HG03521 (cell line): ENCODE results near the gene COX20.
"Not testable (repeated sequence)": the region's sequence is repeated elsewhere in the genome, so short reads cannot be mapped to it uniquely, and the experiment has no call there.

Experiments
- ATAC-seq: cut with Tn5 transposase; IDR thresholded peaks from one replicate; pipeline ENCODE4 v1.9.1; 2021; ENCODE audit warnings: mild to moderate bottlenecking, moderate library complexity; ENCODE audit not compliant: unreplicated experiment

COX20 gene

GRCh38 chr1:244821134-244821533 lies 14.3 kb upstream of the COX20 start:
- ATAC-seq, result no peak

- no peak for ATAC-seq
Observed at GRCh38 chr1:244822878-244823277, 12.6 kb upstream of the COX20 start.

GRCh38 chr1:244826712-244827111 lies 8.7 kb upstream of the COX20 start:
- no peak for ATAC-seq

- no peak for ATAC-seq
Observed at GRCh38 chr1:244830639-244831038, 4.8 kb upstream of the COX20 start.

DNA sequence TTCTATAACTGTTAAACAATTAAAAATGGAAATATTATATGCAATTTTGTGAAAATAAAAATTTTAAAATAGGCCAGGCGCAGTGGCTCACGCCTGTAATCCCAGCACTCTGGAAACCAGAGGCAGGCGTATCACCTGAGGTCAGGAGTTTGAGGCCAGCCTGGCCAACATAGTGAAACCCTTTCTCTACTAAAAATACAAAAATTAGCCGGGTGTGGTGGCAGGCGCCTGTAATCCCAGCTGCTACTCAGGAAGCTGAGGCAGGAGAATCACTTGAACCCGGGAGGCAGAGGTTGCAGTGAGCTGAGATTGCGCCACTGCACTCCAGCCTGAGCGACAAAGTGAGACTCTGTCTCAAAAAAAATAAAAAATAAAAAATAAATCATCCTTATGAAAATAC lies 2.2 kb upstream of the COX20 start:
- ATAC-seq, result not testable (repeated sequence)

GRCh38 chr1:244833734-244834542 lies 1.5 kb upstream of the COX20 start:
- no peak for ATAC-seq

DNA sequence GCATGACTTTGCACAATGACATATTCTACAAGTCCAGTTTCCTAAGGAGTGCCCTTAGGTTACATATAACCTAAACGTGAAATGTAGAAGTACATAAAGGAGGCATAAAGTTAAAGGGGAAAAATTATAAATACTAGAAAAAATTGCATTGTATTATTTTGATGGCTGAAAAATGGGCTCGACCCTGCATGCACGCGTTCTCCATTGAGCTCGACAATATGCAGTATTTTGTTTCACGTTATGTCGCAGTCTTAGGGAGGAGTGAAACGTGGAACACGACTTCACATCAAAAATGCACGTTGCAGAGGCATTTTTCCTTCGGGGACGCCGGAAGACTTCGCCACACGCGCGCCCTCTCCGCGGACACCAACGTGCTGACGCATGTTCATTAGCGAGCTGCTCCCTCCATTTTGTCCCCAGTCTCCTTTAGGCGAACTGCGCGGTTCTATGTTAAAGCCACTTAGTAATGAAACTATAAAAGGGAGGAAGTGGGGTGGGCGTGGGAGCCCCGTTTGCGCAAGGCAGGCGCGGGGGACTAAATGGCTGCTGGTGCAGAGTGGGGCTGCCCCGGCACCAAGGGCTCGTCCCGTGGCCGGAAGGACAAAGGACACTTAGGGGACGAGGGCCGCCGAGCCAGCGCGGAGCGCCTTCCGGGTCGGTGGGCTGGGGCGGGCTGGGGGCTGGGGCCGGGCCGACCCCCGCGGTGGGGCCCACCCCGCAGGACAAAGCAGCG lies 749 bp upstream of the COX20 start:
- peak; percentile 67 for ATAC-seq

- no peak for ATAC-seq
Observed at GRCh38 chr1:244836135-244836521, 670 bp downstream of the COX20 start.

DNA sequence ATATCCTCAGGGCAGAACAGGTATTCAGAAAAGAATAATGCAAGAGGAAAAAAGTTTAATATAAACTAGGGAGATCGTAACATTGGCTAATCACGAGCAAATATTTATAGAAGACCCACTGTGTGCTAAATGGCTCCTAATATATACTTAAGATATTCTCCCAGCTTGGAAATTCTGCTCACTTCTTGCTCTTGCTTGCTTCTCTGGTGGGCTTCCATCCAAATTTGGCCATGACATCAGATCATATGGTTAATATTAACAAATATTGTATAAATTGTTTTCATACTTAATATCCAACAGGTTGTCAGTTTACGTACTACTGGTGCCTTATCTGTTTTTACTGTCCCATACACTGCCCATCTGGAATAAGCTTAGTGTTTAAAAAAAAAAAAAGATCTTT lies 1.1 kb downstream of the COX20 start:
- ATAC-seq, result no peak

GRCh38 chr1:244837597-244838258 lies 2.3 kb downstream of the COX20 start:
- ATAC-seq, result no peak

- ATAC-seq, result no peak
Observed at GRCh38 chr1:244839656-244840055, 4.2 kb downstream of the COX20 start.

DNA sequence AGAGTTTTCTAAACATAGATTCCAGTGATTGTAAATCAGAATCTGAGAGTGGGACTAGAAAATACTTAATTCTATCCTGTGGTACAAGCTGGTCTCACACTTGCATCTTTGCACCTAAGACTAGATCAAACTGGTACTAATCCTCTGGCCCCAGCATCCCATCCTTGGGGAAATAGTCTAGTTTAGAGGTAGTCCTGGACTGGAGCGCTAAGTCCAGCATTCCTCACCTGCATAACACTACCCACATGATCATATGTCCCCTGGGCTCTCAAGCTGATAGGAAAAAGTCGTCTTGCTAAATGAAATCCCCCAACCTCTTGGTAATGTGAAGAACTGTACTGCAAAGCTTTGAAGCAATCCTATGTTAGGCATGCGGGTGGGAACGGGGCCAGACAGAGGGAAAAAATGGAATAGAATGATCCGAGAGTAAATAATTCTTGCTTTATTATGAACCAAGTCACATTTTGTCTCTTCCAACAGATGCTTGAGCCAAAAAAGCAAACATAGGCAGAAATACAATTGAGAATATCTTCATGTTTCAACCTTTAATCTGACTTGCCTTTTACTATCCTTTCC lies 4.8 kb downstream of the COX20 start:
- ATAC-seq, result no peak

DNA sequence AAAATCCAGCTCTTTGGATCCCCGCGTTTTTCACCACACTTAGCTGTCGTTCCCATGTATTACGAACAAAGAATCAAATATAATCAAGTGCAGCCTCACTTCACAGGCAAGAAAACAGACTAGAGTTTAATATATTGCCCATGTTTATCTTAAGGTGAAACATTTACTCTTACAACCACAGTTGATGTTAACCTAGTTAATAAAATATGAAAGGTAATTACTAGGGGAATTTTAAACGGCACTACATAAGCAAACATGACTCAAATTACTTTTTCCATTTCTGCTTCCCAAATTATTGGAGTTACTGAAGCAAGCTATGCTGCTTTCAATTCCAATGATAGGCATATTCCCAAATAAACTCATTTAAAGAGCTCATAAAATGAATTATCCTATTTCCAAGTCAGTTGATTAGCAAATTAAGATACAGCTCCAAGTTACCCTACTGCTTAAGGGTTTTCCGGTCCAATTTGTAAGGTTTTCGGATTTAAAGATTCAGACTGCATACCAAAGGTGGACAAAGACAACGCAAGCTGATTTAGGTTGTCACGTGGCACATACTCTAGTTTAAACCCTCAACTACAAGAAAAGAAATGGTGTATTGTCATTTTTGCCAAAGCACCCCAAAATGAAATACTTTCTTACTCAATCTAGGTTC lies 5.9 kb downstream of the COX20 start:
- ATAC-seq, result no peak

GRCh38 chr1:244843148-244843978 lies 7.9 kb downstream of the COX20 start:
- ATAC-seq, result no peak

DNA sequence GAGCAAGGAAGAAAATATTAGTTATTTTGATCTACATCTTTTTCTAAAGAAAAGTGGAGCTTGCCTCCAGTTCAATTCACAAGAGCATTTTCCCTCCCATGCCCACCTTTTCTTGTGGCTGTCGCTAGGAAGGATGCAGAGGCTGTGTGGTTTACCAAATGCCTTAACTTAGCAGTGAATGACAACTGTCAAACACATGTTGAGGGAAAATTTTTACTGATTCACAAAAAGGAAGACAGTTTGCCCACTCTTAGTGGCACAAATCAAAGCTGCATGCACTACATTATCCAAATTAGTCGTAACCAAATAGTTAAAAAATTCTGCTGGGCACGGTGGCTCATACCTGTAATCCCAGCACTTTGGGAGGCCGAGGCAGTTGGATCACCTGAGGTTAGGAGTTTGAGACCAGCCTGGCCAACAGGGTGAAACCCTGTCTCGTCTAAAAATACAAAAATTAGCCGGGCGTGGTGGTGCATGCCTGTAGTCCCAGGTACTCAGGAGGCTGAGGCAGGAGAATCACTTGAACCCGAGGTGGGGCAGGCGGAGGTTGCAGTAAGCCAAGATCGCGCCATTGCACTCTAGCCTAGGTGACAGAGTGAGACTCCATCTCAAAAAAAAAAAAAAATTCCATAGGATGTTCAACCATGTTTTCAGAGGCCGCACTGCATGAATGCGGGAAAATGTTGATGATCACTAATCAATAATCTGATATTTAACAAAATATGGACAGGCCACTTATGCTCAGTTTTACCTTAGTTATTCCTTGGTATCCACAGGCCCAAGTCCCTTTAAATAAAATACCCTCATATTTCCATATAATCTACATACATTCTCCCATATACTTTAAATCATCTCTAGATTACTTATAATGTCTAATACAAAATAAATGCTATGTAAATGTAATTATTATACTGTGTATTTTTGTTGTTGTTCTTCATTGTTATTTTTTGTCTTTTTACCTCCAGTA lies 9.0 kb downstream of the COX20 start:
- no peak for ATAC-seq

- ATAC-seq, result no peak
Observed at GRCh38 chr1:244846653-244847052, 11.2 kb downstream of the COX20 start.

- ATAC-seq, result no peak
Observed at GRCh38 chr1:244849189-244849866, 13.9 kb downstream of the COX20 start.

GRCh38 chr1:244850099-244850852 lies 14.8 kb downstream of the COX20 start:
- no peak for ATAC-seq
